HepG2 (cell line): ENCODE results near the gene IFI35. TPM values are rescaled to one million over a fixed set of nuclear protein-coding genes. Genes with fewer than 3 reads are reported as not detected.

Experiments
- ELF4 ChIP-seq: sonication (generic); formaldehyde crosslinking; IDR thresholded peaks from 2 replicates; pipeline ENCODE4 v1.5.0; 2020; ENCODE audit warnings: missing genetic modification reagents, mild to moderate bottlenecking, moderate library complexity, borderline replicate concordance
- HNRNPL ChIP-seq: fragments of 200-400 bp; formaldehyde crosslinking; IDR thresholded peaks from 2 replicates; pipeline ENCODE4 v1.6.1; 2017; ENCODE audit warnings: mild to moderate bottlenecking, low read depth, low read length
- MEIS1 ChIP-seq: sonication (generic); formaldehyde crosslinking; IDR thresholded peaks from 2 replicates; pipeline ENCODE4 v1.9.0; 2021; ENCODE audit warnings: mild to moderate bottlenecking, missing genetic modification reagents, moderate library complexity, borderline replicate concordance
- MEIS2 ChIP-seq: sonication (generic); formaldehyde crosslinking; IDR thresholded peaks from 2 replicates; pipeline ENCODE4 v1.9.0; 2021; ENCODE audit warnings: mild to moderate bottlenecking, missing genetic modification reagents
- RNF2 ChIP-seq: fragments of 450-650 bp; conservative IDR thresholded peaks from 2 replicates; pipeline ENCODE4 v1.6.1; 2016; ENCODE audit warnings: low read depth
- SOX6 ChIP-seq, 2 experiments: fragments of 450-650 bp in 1 of 2; sonication (generic) in 1 of 2; formaldehyde crosslinking in 1 of 2; IDR thresholded peaks; 2 replicates each; pipeline versions ENCODE4 v1.4.0 to v1.6.1; 2017 to 2020; ENCODE audit warnings: antibody characterized with exemption in 1 of 2, mild to moderate bottlenecking in 1 of 2, missing genetic modification reagents in 1 of 2
- ZFP62 ChIP-seq: sonication (generic); formaldehyde crosslinking; IDR thresholded peaks from 2 replicates; pipeline ENCODE4 v1.4.0; 2020; ENCODE audit warnings: missing genetic modification reagents
- ZNF335 ChIP-seq: sonication (generic); formaldehyde crosslinking; IDR thresholded peaks from 2 replicates; pipeline ENCODE4 v1.4.0; 2020; ENCODE audit warnings: missing genetic modification reagents
- ZNF879 ChIP-seq: sonication (generic); formaldehyde crosslinking; IDR thresholded peaks from 2 replicates; pipeline ENCODE4 v1.8.1; 2023; ENCODE audit warnings: missing genetic modification reagents
- polyA plus RNA-seq, 8 experiments: library from polyadenylated mRNA; depleted of rRNA in 3 of 8; stranded (reverse) in 7 of 8; unstranded in 1 of 8; fragments of >200 nt; fragmentation: Illumina TruSeq in 4 of 8; extraction: Trizol in 4 of 8; gene quantifications; 2 replicates each; pipeline versions ENCODE4 v1.2.1 to v1.2.3, GENCODE V29; 2011 to 2016; ENCODE audit warnings: low read depth in 4 of 8, missing spikeins in 1 of 8, mixed read lengths in 1 of 8; ENCODE audit not compliant: insufficient read depth in 1 of 8
- total RNA-seq, 5 experiments: library from RNA; depleted of rRNA; stranded (reverse); fragments of >200 nt; fragmentation: Illumina TruSeq; extraction: Trizol; gene quantifications; 2 replicates each; pipeline ENCODE4 v1.2.3, GENCODE V29; 2016; ENCODE audit warnings: low read depth in 1 of 5
- TF ChIP-seq, protein P1 (sequence below): IDR thresholded peaks from 2 replicates; pipeline ENCODE4 v1.6.1; 2016; ENCODE audit warnings: low read depth, missing genetic modification reagents, missing compliant biosample characterization
- TF ChIP-seq, protein P2 (sequence below): sonication (generic); formaldehyde crosslinking; IDR thresholded peaks from 2 replicates; pipeline ENCODE4 v1.5.0; 2020; ENCODE audit warnings: missing genetic modification reagents
- TF ChIP-seq, protein P3 (sequence below): sonication (generic); formaldehyde crosslinking; IDR thresholded peaks from 2 replicates; pipeline ENCODE4 v1.4.0; 2020; ENCODE audit warnings: low read depth, mild to moderate bottlenecking, missing genetic modification reagents
- TF ChIP-seq, protein P4 (sequence below), 2 experiments: fragments of 450-650 bp in 1 of 2; sonication (generic) in 1 of 2; formaldehyde crosslinking; IDR thresholded peaks; 2 replicates each; pipeline versions ENCODE4 v1.5.0 to v1.8.0; 2020 to 2022; ENCODE audit warnings: mild to moderate bottlenecking in 1 of 2, missing genetic modification reagents in 1 of 2
- TF ChIP-seq, protein P5 (sequence below): sonication (generic); formaldehyde crosslinking; IDR thresholded peaks from 2 replicates; pipeline ENCODE4 v1.4.0; 2020; ENCODE audit warnings: missing genetic modification reagents

The IFI35 gene
- total and polyA plus RNA-seq, 2 of the 13 experiments (the other 11 are each of a cell fraction or from before 2014, with no cell fraction given), result 28.9 to 38.1 TPM

DNA sequence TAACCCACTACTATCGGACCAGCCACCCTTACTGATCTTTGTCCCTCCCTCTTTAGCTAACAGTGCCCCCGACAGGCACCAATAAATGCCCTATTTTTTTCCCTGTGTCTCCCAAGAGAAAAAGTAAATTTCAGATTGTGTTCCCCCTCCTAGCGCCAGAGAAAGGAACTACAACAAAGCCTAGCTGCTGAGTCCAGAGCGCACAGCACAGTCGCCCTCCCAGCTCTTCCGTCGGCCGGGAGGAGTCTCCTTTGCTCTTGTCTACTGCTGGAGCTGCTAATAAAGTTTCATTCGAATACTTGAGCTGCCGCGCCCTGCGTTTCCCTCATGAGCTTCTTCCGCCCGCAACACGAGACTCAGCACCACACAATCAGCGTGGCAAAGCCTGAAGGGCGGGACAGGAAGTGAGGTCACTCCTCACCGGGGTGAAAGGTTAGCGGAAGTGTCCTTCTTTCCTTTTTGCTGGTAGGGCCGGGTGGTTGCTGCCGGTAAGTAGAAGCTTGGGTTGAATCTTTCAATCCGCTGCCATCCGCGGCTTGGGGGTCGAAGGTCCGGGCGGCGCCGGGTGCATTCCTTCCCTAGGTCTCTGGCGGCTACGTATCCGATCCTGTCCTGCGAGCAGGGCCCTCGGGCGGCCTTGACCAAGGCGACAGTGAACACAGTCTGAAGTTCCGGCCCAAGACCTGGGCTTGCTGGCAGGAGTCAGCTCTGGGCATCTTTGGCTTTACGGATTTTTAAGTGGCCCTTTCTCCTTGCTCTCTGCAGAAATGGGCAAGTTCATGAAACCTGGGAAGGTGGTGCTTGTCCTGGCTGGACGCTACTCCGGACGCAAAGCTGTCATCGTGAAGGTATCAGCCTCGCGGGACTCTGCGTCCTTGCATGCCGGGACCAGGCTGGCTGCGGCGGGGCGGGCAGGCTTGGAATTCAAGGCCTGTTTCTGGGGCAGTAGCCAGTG, 8.3 kb upstream of the IFI35 start, which contains the start of gene RPL27 (continued):
- TF ChIP-seq, protein P1, sequence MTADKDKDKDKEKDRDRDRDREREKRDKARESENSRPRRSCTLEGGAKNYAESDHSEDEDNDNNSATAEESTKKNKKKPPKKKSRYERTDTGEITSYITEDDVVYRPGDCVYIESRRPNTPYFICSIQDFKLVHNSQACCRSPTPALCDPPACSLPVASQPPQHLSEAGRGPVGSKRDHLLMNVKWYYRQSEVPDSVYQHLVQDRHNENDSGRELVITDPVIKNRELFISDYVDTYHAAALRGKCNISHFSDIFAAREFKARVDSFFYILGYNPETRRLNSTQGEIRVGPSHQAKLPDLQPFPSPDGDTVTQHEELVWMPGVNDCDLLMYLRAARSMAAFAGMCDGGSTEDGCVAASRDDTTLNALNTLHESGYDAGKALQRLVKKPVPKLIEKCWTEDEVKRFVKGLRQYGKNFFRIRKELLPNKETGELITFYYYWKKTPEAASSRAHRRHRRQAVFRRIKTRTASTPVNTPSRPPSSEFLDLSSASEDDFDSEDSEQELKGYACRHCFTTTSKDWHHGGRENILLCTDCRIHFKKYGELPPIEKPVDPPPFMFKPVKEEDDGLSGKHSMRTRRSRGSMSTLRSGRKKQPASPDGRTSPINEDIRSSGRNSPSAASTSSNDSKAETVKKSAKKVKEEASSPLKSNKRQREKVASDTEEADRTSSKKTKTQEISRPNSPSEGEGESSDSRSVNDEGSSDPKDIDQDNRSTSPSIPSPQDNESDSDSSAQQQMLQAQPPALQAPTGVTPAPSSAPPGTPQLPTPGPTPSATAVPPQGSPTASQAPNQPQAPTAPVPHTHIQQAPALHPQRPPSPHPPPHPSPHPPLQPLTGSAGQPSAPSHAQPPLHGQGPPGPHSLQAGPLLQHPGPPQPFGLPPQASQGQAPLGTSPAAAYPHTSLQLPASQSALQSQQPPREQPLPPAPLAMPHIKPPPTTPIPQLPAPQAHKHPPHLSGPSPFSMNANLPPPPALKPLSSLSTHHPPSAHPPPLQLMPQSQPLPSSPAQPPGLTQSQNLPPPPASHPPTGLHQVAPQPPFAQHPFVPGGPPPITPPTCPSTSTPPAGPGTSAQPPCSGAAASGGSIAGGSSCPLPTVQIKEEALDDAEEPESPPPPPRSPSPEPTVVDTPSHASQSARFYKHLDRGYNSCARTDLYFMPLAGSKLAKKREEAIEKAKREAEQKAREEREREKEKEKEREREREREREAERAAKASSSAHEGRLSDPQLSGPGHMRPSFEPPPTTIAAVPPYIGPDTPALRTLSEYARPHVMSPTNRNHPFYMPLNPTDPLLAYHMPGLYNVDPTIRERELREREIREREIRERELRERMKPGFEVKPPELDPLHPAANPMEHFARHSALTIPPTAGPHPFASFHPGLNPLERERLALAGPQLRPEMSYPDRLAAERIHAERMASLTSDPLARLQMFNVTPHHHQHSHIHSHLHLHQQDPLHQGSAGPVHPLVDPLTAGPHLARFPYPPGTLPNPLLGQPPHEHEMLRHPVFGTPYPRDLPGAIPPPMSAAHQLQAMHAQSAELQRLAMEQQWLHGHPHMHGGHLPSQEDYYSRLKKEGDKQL (CRISPR knock-in tag), result peak; percentile 82; the same call in 1 of the 2 replicates
- peak; percentile 95 for TF ChIP-seq ZNF335 (CRISPR knock-in tag)
- TF ChIP-seq MEIS1, result peak; percentile 84
- no peak for TF ChIP-seq ZFP62 (CRISPR knock-in tag)
- no peak; the same call in 1 of the 2 replicates for TF ChIP-seq ZNF879 (CRISPR knock-in tag)
- TF ChIP-seq, protein P2, sequence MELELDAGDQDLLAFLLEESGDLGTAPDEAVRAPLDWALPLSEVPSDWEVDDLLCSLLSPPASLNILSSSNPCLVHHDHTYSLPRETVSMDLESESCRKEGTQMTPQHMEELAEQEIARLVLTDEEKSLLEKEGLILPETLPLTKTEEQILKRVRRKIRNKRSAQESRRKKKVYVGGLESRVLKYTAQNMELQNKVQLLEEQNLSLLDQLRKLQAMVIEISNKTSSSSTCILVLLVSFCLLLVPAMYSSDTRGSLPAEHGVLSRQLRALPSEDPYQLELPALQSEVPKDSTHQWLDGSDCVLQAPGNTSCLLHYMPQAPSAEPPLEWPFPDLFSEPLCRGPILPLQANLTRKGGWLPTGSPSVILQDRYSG, result no peak; the same call in 1 of the 2 replicates
- TF ChIP-seq ELF4 (CRISPR knock-in tag), result peak; percentile 99
- peak; percentile 86 for TF ChIP-seq RNF2
- peak; percentile 85 for TF ChIP-seq HNRNPL
- no peak for TF ChIP-seq SOX6 (IDR thresholded peaks at IDR 0.05)
- peak; percentile 93 for TF ChIP-seq SOX6 (CRISPR knock-in tag; IDR thresholded peaks at IDR 0.05)
- TF ChIP-seq, protein P3, sequence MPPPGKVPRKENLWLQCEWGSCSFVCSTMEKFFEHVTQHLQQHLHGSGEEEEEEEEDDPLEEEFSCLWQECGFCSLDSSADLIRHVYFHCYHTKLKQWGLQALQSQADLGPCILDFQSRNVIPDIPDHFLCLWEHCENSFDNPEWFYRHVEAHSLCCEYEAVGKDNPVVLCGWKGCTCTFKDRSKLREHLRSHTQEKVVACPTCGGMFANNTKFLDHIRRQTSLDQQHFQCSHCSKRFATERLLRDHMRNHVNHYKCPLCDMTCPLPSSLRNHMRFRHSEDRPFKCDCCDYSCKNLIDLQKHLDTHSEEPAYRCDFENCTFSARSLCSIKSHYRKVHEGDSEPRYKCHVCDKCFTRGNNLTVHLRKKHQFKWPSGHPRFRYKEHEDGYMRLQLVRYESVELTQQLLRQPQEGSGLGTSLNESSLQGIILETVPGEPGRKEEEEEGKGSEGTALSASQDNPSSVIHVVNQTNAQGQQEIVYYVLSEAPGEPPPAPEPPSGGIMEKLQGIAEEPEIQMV (CRISPR knock-in tag), result peak; percentile 85
- peak; percentile 68; the same call in 1 of the 2 replicates for TF ChIP-seq MEIS2
- TF ChIP-seq, protein P4, sequence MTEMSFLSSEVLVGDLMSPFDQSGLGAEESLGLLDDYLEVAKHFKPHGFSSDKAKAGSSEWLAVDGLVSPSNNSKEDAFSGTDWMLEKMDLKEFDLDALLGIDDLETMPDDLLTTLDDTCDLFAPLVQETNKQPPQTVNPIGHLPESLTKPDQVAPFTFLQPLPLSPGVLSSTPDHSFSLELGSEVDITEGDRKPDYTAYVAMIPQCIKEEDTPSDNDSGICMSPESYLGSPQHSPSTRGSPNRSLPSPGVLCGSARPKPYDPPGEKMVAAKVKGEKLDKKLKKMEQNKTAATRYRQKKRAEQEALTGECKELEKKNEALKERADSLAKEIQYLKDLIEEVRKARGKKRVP (CRISPR knock-in tag; IDR thresholded peaks at IDR 0.05), result peak in 1 of 2 experiments; percentile 69; a peak in 2 of 4 replicates
- TF ChIP-seq, protein P5, sequence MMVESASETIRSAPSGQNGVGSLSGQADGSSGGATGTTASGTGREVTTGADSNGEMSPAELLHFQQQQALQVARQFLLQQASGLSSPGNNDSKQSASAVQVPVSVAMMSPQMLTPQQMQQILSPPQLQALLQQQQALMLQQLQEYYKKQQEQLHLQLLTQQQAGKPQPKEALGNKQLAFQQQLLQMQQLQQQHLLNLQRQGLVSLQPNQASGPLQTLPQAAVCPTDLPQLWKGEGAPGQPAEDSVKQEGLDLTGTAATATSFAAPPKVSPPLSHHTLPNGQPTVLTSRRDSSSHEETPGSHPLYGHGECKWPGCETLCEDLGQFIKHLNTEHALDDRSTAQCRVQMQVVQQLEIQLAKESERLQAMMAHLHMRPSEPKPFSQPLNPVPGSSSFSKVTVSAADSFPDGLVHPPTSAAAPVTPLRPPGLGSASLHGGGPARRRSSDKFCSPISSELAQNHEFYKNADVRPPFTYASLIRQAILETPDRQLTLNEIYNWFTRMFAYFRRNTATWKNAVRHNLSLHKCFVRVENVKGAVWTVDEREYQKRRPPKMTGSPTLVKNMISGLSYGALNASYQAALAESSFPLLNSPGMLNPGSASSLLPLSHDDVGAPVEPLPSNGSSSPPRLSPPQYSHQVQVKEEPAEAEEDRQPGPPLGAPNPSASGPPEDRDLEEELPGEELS (CRISPR knock-in tag), result peak; percentile 91
